GM21360 (cell line): ENCODE data around the gene SUCLG1.
"Not testable (repeated sequence)": the region's sequence is repeated elsewhere in the genome, so short reads cannot be mapped to it uniquely, and the experiment has no call there.

Experiments
- ATAC-seq: cut with Tn5 transposase; IDR thresholded peaks from one replicate; pipeline ENCODE4 v1.9.1; 2021; ENCODE audit warnings: mild to moderate bottlenecking, moderate library complexity; ENCODE audit not compliant: unreplicated experiment

The SUCLG1 gene

GRCh38 chr2:84459018-84459943 lies at the start of gene SUCLG1:
Gene SUCLG1, minus strand, starts transcription at chr2:84459280. Its CDS starts 11 bp downstream, at chr2:84459269.
- ATAC-seq = peak; percentile 94

GRCh38 chr2:84498150-84498799 lies 39.2 kb upstream of the SUCLG1 start:
- no peak for ATAC-seq

- ATAC-seq = no peak
Observed at GRCh38 chr2:84497285-84497684, 38.2 kb upstream of the SUCLG1 start.

GRCh38 chr2:84496386-84496785 lies 37.3 kb upstream of the SUCLG1 start:
- no peak for ATAC-seq

- peak; percentile 82 for ATAC-seq
Observed at GRCh38 chr2:84495539-84496146, 36.6 kb upstream of the SUCLG1 start.

- ATAC-seq = no peak
Observed at GRCh38 chr2:84494070-84494469, 35.0 kb upstream of the SUCLG1 start.

- no peak for ATAC-seq
Observed at GRCh38 chr2:84493514-84493913, 34.4 kb upstream of the SUCLG1 start.

GRCh38 chr2:84492571-84492970 lies 33.5 kb upstream of the SUCLG1 start:
- no peak for ATAC-seq

GRCh38 chr2:84491741-84492140 lies 32.7 kb upstream of the SUCLG1 start:
- no peak for ATAC-seq

GRCh38 chr2:84491256-84491655 lies 32.2 kb upstream of the SUCLG1 start:
- no peak for ATAC-seq

GRCh38 chr2:84487298-84487996 lies 28.4 kb upstream of the SUCLG1 start:
- no peak for ATAC-seq

GRCh38 chr2:84486441-84487115 lies 27.5 kb upstream of the SUCLG1 start:
- ATAC-seq = no peak

GRCh38 chr2:84483320-84483719 lies 24.2 kb upstream of the SUCLG1 start:
- no peak for ATAC-seq

GRCh38 chr2:84482603-84483002 lies 23.5 kb upstream of the SUCLG1 start:
- no peak for ATAC-seq

GRCh38 chr2:84481702-84482101 lies 22.6 kb upstream of the SUCLG1 start:
- ATAC-seq = no peak

GRCh38 chr2:84478867-84479266 lies 19.8 kb upstream of the SUCLG1 start:
- no peak for ATAC-seq

GRCh38 chr2:84477886-84478285 lies 18.8 kb upstream of the SUCLG1 start:
- no peak for ATAC-seq

GRCh38 chr2:84474176-84474575 lies 15.1 kb upstream of the SUCLG1 start:
- no peak for ATAC-seq

- no peak for ATAC-seq
Observed at GRCh38 chr2:84472856-84473565, 13.9 kb upstream of the SUCLG1 start.

GRCh38 chr2:84472423-84472822 lies 13.3 kb upstream of the SUCLG1 start:
- ATAC-seq = not testable (repeated sequence)
